IMR-90 (cell line): ENCODE measurements around the gene KCNJ1. TPM values are rescaled to one million over a fixed set of nuclear protein-coding genes. Genes with fewer than 3 reads are reported as not detected.

ENCODE experiments used
- ATAC-seq: fragments of 200-7000 bp; cut with Tn5 transposase; 2 replicates; pipeline ENCODE4 v1.9.1; 2020; ENCODE audit warnings: low read depth, mild to moderate bottlenecking, moderate library complexity
- BruUV-seq: library from RNA; stranded (reverse); fragments of 400-500 nt; replicated peaks from 2 replicates; lab custom pipeline; 2021; lab: Mats Ljungman, UMichigan
- CTCF ChIA-PET: fragments of 300-600 bp; formaldehyde crosslinking; extraction: SDS; loops from one replicate; lab custom pipeline; 2021; ENCODE audit warnings: antibody characterized with exemption; lab: Yijun Ruan, JAX
- POLR2A ChIA-PET: fragments of 300-600 bp; sonication (Branson Sonifier 250); formaldehyde crosslinking; loops from one replicate; lab custom pipeline; 2022; ENCODE audit warnings: antibody characterized with exemption; ENCODE audit not compliant: unreplicated experiment; lab: Charles Lee
- DNase-seq: peaks from one replicate; pipeline ENCODE4 v3.0.0; 2013
- H2AFZ ChIP-seq: replicated peaks from 2 replicates; pipeline ENCODE3; 2013; ENCODE audit warnings: low read length, mild to moderate bottlenecking; ENCODE audit not compliant: poor library complexity
- H2AK5ac ChIP-seq: 2 replicates; pipeline ENCODE4 v1.6.1; 2013; ENCODE audit warnings: low read depth, low read length, inconsistent platforms
- H2AK9ac ChIP-seq: replicated peaks from 2 replicates; pipeline ENCODE3; 2013; ENCODE audit warnings: mild to moderate bottlenecking, low read depth, low read length, moderate library complexity; ENCODE audit not compliant: poor library complexity
- H2BK120ac ChIP-seq: 2 replicates; pipeline ENCODE4 v1.6.1; 2013; ENCODE audit warnings: low read depth, low read length, inconsistent platforms
- H2BK15ac ChIP-seq: 3 replicates; pipeline ENCODE4 v1.6.1; 2013; ENCODE audit warnings: low read depth, low read length, inconsistent platforms
- H2BK20ac ChIP-seq: 2 replicates; pipeline ENCODE4 v1.6.1; 2013; ENCODE audit warnings: low read depth, mild to moderate bottlenecking, inconsistent platforms, low read length, moderate library complexity
- H2BK5ac ChIP-seq: 2 replicates; pipeline ENCODE4 v1.6.1; 2013; ENCODE audit warnings: mild to moderate bottlenecking, low read depth, low read length, inconsistent platforms; ENCODE audit not compliant: poor library complexity, severe bottlenecking
- H3K14ac ChIP-seq: replicated peaks from 2 replicates; pipeline ENCODE4 v1.6.1; 2013; ENCODE audit warnings: low read depth, low read length, inconsistent platforms
- H3K18ac ChIP-seq: 2 replicates; pipeline ENCODE4 v1.6.1; 2013; ENCODE audit warnings: low read depth, low read length, control low read depth
- H3K23ac ChIP-seq: 2 replicates; pipeline ENCODE4 v1.6.1; 2013; ENCODE audit warnings: low read depth, low read length, inconsistent platforms
- H3K27ac ChIP-seq: 2 replicates; pipeline ENCODE4 v1.5.1; 2013; ENCODE audit warnings: mild to moderate bottlenecking, control low read depth, low read length; ENCODE audit not compliant: insufficient read depth
- H3K27me3 ChIP-seq: 2 replicates; pipeline ENCODE4 v1.6.1; 2013; ENCODE audit warnings: low read length; ENCODE audit not compliant: control insufficient read depth, insufficient read depth
- H3K36me3 ChIP-seq: 2 replicates; pipeline ENCODE4 v1.6.1; 2013; ENCODE audit warnings: low read length, mixed read lengths; ENCODE audit not compliant: control insufficient read depth, insufficient read depth
- H3K4ac ChIP-seq: 2 replicates; pipeline ENCODE4 v1.6.1; 2013; ENCODE audit warnings: low read depth, low read length, inconsistent platforms
- H3K4me1 ChIP-seq: 2 replicates; pipeline ENCODE4 v1.6.1; 2013; ENCODE audit warnings: low read length, mixed read lengths; ENCODE audit not compliant: control insufficient read depth, insufficient read depth
- H3K4me2 ChIP-seq: 2 replicates; pipeline ENCODE4 v1.6.1; 2013; ENCODE audit warnings: low read depth, mild to moderate bottlenecking, control low read depth, low read length, moderate library complexity
- H3K4me3 ChIP-seq: 2 replicates; pipeline ENCODE4 v1.5.1; 2013; ENCODE audit warnings: low read depth, mild to moderate bottlenecking, control low read depth, low read length, moderate library complexity; ENCODE audit not compliant: insufficient read depth
- H3K56ac ChIP-seq: 2 replicates; pipeline ENCODE4 v1.6.1; 2013; ENCODE audit warnings: low read length, inconsistent platforms; ENCODE audit not compliant: insufficient read depth; ENCODE audit errors: extremely low read depth
- H3K79me1 ChIP-seq, 2 experiments: 2 replicates each; pipeline ENCODE4 v1.6.1; 2013; ENCODE audit warnings: low read length in 2 of 2, inconsistent platforms in 1 of 2, low read depth in 1 of 2
- H3K9ac ChIP-seq: 2 replicates; pipeline ENCODE4 v1.6.1; 2013; ENCODE audit warnings: low read depth, low read length, control low read depth
- H3K9me1 ChIP-seq: 2 replicates; pipeline ENCODE4 v1.6.1; 2013; ENCODE audit warnings: low read length, inconsistent platforms; ENCODE audit not compliant: insufficient read depth
- H3K9me3 ChIP-seq: 2 replicates; pipeline ENCODE4 v1.6.1; 2013; ENCODE audit warnings: low read length; ENCODE audit not compliant: control insufficient read depth, insufficient read depth
- H4K20me1 ChIP-seq: 2 replicates; pipeline ENCODE4 v1.6.1; 2013; ENCODE audit warnings: low read length, inconsistent platforms; ENCODE audit not compliant: insufficient read depth
- H4K5ac ChIP-seq: 2 replicates; pipeline ENCODE4 v1.6.1; 2013; ENCODE audit warnings: mild to moderate bottlenecking, low read depth, low read length, control low read depth
- H4K8ac ChIP-seq, 2 experiments: 2 replicates each; pipeline ENCODE4 v1.6.1; 2013; ENCODE audit warnings: low read depth in 2 of 2, low read length in 2 of 2, control low read depth in 1 of 2, inconsistent platforms in 1 of 2
- H4K91ac ChIP-seq: 2 replicates; pipeline ENCODE4 v1.6.1; 2013; ENCODE audit warnings: low read depth, low read length, inconsistent platforms; ENCODE audit not compliant: insufficient read depth
- MAFK ChIP-seq: IDR thresholded peaks from 2 replicates; pipeline ENCODE4 v1.6.1; 2012; ENCODE audit warnings: low read depth, low read length, improper control_type of control experiment
- RFX5 ChIP-seq: IDR thresholded peaks from 2 replicates; pipeline ENCODE4 v1.8.0; 2012; ENCODE audit warnings: low read depth, mild to moderate bottlenecking, low read length, moderate library complexity
- dilution Hi-C: fragments of 300-500 bp; cut with HindIII; formaldehyde crosslinking; loops from one replicate; pipeline ENCODE4 v1.14.3; 2018; ENCODE audit warnings: low sequenced_read_pairs; ENCODE audit not compliant: unreplicated experiment
- in situ Hi-C: fragments of 300-500 bp; cut with MboI; formaldehyde crosslinking; loops from 3 replicates; pipeline ENCODE4 v1.14.3; 2019; ENCODE audit warnings: low sequenced_read_pairs, inconsistent platforms, mixed read lengths
- intact Hi-C: fragments of 100-400 bp; cut with micrococcal nuclease; formaldehyde crosslinking; loops from 2 replicates; pipeline ENCODE4 v1.10.0; 2022
- polyA plus RNA-seq, 3 experiments: library from polyadenylated mRNA; depleted of rRNA; stranded (reverse); fragments of >200 nt; gene quantifications; 2 replicates each; pipeline ENCODE4 v1.2.3, GENCODE V29; 2012; ENCODE audit warnings: low replicate concordance in 1 of 3
- total RNA-seq: library from RNA; depleted of rRNA; stranded (reverse); fragments of >200 nt; gene quantifications from 2 replicates; pipeline ENCODE4 v1.2.3, GENCODE V29; 2012

Gene KCNJ1
- total and polyA plus RNA-seq, 2 of the 4 experiments (the other 2 are of a cell fraction), result not detected

DNA sequence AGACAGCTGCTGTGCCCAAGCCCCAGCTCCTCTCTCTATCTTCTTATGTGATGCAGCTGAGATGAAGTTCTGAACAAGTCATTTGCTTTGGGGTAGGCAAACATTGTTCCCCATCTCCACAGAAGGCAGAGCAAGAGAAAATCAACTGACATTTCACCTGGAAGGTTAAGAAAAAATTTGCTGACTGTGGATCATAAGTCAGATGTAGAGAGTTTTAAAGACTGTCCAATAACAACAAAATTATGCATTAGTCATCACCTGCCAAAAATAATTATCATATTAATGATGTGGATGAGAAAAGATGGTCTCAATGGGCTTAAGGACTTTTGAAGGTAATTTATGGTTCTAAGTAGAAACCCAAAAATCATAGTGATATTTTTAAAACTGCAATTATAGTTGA lies 59.2 kb downstream of the KCNJ1 start:
- Histone ChIP-seq H3K56ac (no peak overlapping the region), H3K14ac (no peak overlapping the region), H2AK5ac (no peak overlapping the region), H3K9me1 (peaks cover 12% of the 10 kb centered on the region), H2AFZ (no peak overlapping the region), H4K20me1 (no peaks in the 10 kb centered on the region), H3K27me3 (no peaks in the 10 kb centered on the region), H3K18ac (no peak overlapping the region), H3K27ac (no peak overlapping the region), H3K4me3 (no peak overlapping the region), H2BK120ac (no peak overlapping the region), H3K9me3 (no peaks in the 10 kb centered on the region), H3K79me1 (peaks cover 0 to 5% of the 10 kb centered on the region in 2 experiments; a peak in 2 of 4 replicates), H4K91ac (no peak overlapping the region), H2BK15ac (no peak overlapping the region), H2BK5ac (no peak overlapping the region), H4K8ac (no peak overlapping the region), H3K4me2 (no peak overlapping the region), H3K4me1 (peaks cover 19% of the 10 kb centered on the region), H3K23ac (no peak overlapping the region), H3K4ac (no peak overlapping the region), H4K5ac (no peak overlapping the region), H3K9ac (no peak overlapping the region), H3K36me3 (peaks cover 12% of the 10 kb centered on the region), H2BK20ac (no peak overlapping the region), H2AK9ac (no peak overlapping the region)
- in situ Hi-C loops, result no loop called here
- DNase-seq, result no peak
- intact Hi-C loops, result no loop called here
- no peak for ATAC-seq
- ChIA-PET POLR2A (no interaction called here), CTCF (no interaction called here)
- TF ChIP-seq RFX5, result no peak
- peak; percentile 70 for TF ChIP-seq MAFK
- dilution Hi-C loops, result no loop called here
- no TSS peak for BruUV-seq
